GM12801 (cell line): ENCODE measurements around the gene MLLT3.

Source experiments
- CTCF ChIP-seq: IDR thresholded peaks from one replicate; pipeline ENCODE4 v1.5.1; 2011; ENCODE audit warnings: control low read depth; ENCODE audit not compliant: insufficient read length; ENCODE audit errors: extremely low read depth

The MLLT3 gene

GRCh38 chr9:20500101-20500500, 122.2 kb downstream of the MLLT3 start:
- no peak for TF ChIP-seq CTCF

- TF ChIP-seq CTCF: no peak
Measured at GRCh38 chr9:20499013-20499412, 123.3 kb downstream of the MLLT3 start.

GRCh38 chr9:20496328-20496727, 126.0 kb downstream of the MLLT3 start:
- TF ChIP-seq CTCF: no peak

GRCh38 chr9:20495098-20495497, 127.2 kb downstream of the MLLT3 start:
- no peak for TF ChIP-seq CTCF

- no peak for TF ChIP-seq CTCF
Measured at GRCh38 chr9:20494035-20494434, 128.3 kb downstream of the MLLT3 start.

- TF ChIP-seq CTCF: no peak
Measured at GRCh38 chr9:20492772-20493171, 129.5 kb downstream of the MLLT3 start.

GRCh38 chr9:20491612-20492011, 130.7 kb downstream of the MLLT3 start:
- no peak for TF ChIP-seq CTCF
